Cardiac fibroblast (primary cell): ENCODE data around the gene HOXC6.
"Not testable (repeated sequence)": the region's sequence is repeated elsewhere in the genome, so short reads cannot be mapped to it uniquely, and the experiment has no call there.

Source experiments
- DNase-seq, 2 donors: peaks; one replicate each; pipeline versions ENCODE4 v3.0.0 to v3.0.0-alpha.2; 2010; ENCODE audit warnings: low read depth in 2 of 2
- H3K4me3 ChIP-seq, 2 donors: replicated peaks in 1 of 2; 1 replicate in 1 of 2; 2 replicates in 1 of 2; pipeline ENCODE4 v1.5.1; 2011; ENCODE audit warnings: low read depth in 2 of 2, low read length in 2 of 2, mild to moderate bottlenecking in 2 of 2, moderate library complexity in 1 of 2
- TF ChIP-seq, protein P1 (sequence below): IDR thresholded peaks from one replicate; pipeline ENCODE4 v1.5.1; 2011; ENCODE audit warnings: low read depth, mild to moderate bottlenecking, low read length, inconsistent platforms

The HOXC6 gene

DNA sequence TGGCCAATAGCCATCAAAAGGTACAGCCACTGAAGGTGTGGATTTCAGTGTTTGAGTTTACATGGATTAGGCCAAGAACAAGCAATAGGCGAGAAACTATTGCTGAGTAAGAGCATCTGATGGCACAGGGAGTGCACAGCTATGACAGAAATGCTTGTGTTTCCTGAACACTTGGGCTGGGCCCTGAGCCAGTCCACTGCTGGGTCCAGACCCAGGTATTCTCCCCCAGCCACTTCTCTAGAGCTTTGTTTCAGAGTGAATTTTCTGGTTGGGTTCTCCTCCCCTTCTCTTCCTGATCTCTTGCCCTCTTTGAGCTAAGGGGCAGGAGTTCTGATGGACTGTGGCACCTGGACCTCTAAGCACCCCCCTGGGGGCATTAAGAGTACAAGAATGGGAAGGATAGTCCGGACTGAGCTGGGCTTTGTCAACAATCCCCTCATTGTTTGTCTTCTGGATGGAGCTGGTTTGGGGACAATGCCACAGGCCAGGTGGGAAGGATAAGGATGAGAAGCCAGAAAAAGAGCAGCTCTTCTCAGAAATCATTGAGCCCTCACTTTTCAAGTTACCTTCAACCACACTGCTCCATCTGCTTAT, 13.0 kb downstream of the HOXC6 start:
- TF ChIP-seq, protein P1, sequence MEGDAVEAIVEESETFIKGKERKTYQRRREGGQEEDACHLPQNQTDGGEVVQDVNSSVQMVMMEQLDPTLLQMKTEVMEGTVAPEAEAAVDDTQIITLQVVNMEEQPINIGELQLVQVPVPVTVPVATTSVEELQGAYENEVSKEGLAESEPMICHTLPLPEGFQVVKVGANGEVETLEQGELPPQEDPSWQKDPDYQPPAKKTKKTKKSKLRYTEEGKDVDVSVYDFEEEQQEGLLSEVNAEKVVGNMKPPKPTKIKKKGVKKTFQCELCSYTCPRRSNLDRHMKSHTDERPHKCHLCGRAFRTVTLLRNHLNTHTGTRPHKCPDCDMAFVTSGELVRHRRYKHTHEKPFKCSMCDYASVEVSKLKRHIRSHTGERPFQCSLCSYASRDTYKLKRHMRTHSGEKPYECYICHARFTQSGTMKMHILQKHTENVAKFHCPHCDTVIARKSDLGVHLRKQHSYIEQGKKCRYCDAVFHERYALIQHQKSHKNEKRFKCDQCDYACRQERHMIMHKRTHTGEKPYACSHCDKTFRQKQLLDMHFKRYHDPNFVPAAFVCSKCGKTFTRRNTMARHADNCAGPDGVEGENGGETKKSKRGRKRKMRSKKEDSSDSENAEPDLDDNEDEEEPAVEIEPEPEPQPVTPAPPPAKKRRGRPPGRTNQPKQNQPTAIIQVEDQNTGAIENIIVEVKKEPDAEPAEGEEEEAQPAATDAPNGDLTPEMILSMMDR, result no peak
- no peak for DNase-seq
- no peak overlapping the region for H3K4me3 ChIP-seq

DNA sequence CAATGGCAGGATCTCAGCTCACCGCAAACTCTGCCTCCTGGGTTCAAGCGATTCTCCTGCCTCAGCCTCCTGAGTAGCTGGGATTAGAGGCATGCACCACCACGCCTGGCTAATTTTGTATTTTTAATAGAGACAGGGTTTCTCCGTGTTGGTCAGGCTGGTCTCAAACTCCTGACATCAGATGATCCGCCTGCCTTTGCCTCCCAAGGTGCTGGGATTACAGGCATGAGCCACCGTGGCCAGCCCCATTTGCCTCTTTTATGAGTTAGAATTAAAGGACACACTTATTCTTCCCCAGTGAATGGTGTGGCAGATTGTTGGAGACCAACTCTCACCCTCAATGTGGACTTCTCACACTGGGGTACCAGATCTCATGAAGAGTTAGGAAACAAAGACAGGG, 13.8 kb downstream of the HOXC6 start:
- not testable (repeated sequence) for DNase-seq

GRCh38 chr12:54042970-54043853, 15.0 kb downstream of the HOXC6 start:
- DNase-seq, result no peak
- no peak overlapping the region for H3K4me3 ChIP-seq
- TF ChIP-seq, protein P1, result no peak

More for the DNA sequence above, 13.8 kb downstream of the HOXC6 start:
- H3K4me3 ChIP-seq, result not testable (repeated sequence)

GRCh38 chr12:54044425-54045103, 16.3 kb downstream of the HOXC6 start:
- TF ChIP-seq, protein P1, result no peak
- no peak for DNase-seq
- no peak overlapping the region for H3K4me3 ChIP-seq

DNA sequence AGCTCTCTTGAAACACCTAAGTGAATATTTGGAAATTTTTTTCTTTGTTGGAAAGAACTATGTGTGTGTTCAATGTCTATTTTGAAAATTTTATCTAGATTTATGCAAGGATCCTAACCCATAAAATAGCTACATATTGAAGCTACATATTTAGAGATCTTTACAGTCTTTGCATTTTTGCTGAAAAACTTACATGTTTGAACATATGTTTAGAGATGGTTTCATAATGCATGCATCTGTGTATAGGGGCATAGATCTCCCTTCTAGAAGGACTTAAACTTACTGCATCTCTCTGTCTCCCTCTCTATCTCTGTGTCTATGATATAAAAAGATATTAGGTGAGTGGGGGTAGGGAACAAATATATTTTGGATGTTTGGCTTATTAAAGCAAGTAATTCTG, 17.2 kb downstream of the HOXC6 start:
- TF ChIP-seq, protein P1, result no peak
- H3K4me3 ChIP-seq, result no peak overlapping the region
- DNase-seq, result no peak

GRCh38 chr12:54045868-54046521, 17.8 kb downstream of the HOXC6 start:
- DNase-seq, result no peak

More at GRCh38 chr12:54045868-54046521, 17.8 kb downstream of the HOXC6 start:
- TF ChIP-seq, protein P1, result no peak
- no peak overlapping the region for H3K4me3 ChIP-seq
